Measurements from ENCODE around the gene DDX53.

DNA sequence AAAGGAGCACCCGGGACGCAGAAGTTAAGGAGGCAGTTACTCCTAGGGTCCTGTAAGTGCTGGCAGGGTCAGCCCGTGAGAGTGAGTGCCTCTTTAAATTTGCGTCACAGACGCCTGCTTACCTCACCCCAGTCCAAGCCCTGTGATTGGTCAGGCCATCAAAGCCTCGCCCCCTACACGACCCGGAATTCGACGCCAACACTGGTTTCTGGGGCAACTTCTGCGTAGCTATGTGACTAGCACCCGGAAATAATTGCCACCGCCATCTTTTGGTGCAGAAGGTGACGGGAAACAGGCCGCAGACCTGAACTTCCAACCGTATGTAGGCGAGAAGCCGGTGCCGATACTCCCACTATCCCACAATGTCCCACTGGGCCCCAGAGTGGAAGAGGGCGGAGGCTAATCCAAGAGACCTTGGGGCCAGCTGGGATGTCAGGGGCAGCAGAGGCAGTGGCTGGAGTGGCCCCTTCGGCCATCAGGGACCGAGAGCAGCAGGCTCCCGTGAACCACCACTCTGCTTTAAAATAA is at the start of gene DDX53:
- TF ChIP-seq, protein P1, sequence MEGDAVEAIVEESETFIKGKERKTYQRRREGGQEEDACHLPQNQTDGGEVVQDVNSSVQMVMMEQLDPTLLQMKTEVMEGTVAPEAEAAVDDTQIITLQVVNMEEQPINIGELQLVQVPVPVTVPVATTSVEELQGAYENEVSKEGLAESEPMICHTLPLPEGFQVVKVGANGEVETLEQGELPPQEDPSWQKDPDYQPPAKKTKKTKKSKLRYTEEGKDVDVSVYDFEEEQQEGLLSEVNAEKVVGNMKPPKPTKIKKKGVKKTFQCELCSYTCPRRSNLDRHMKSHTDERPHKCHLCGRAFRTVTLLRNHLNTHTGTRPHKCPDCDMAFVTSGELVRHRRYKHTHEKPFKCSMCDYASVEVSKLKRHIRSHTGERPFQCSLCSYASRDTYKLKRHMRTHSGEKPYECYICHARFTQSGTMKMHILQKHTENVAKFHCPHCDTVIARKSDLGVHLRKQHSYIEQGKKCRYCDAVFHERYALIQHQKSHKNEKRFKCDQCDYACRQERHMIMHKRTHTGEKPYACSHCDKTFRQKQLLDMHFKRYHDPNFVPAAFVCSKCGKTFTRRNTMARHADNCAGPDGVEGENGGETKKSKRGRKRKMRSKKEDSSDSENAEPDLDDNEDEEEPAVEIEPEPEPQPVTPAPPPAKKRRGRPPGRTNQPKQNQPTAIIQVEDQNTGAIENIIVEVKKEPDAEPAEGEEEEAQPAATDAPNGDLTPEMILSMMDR (IDR thresholded peaks at IDR 0.05): no peak
- no peak for TF ChIP-seq POLR2A (IDR thresholded peaks at IDR 0.05)
